Endothelial cell of umbilical vein (primary cell): ENCODE data around the gene PRMT1.

ENCODE experiments used
- EZH2 ChIP-seq: IDR thresholded peaks from 2 replicates; pipeline ENCODE4 v1.6.1; 2012; ENCODE audit warnings: borderline replicate concordance, low read depth, mild to moderate bottlenecking, moderate library complexity, low read length, inconsistent platforms; ENCODE audit not compliant: severe bottlenecking
- JUN ChIP-seq: IDR thresholded peaks from 2 replicates; pipeline ENCODE4 v1.6.1; 2011; ENCODE audit warnings: borderline replicate concordance, low read depth; ENCODE audit not compliant: insufficient read length, insufficient read depth
- MYC ChIP-seq: IDR thresholded peaks from one replicate; pipeline ENCODE4 v1.6.1; 2011; ENCODE audit warnings: mild to moderate bottlenecking, low read depth, low read length
- POLR2A ChIP-seq: IDR thresholded peaks from 2 replicates; pipeline ENCODE4 v1.6.1; 2012; ENCODE audit warnings: low read depth, mild to moderate bottlenecking, control low read depth, low read length
- POLR2AphosphoS5 ChIP-seq: IDR thresholded peaks from 2 replicates; pipeline ENCODE4 v1.6.1; 2012; ENCODE audit warnings: low read depth, mild to moderate bottlenecking, control low read depth, low read length, moderate library complexity; ENCODE audit not compliant: insufficient read depth
- TF ChIP-seq, protein P1 (sequence below), 2 donors: IDR thresholded peaks; 1 replicate in 1 of 2; 2 replicates in 1 of 2; pipeline ENCODE4 v1.5.1; 2011; ENCODE audit warnings: low read length in 2 of 2, mild to moderate bottlenecking in 2 of 2, moderate library complexity in 2 of 2, control low read depth in 1 of 2, inconsistent platforms in 1 of 2, low read depth in 1 of 2; ENCODE audit not compliant: insufficient read depth in 1 of 2; ENCODE audit errors: extremely low read depth in 1 of 2
- TF ChIP-seq, protein P2 (sequence below): IDR thresholded peaks from 2 replicates; pipeline ENCODE4 v1.6.1; 2011; ENCODE audit not compliant: insufficient read depth, insufficient read length

DNA sequence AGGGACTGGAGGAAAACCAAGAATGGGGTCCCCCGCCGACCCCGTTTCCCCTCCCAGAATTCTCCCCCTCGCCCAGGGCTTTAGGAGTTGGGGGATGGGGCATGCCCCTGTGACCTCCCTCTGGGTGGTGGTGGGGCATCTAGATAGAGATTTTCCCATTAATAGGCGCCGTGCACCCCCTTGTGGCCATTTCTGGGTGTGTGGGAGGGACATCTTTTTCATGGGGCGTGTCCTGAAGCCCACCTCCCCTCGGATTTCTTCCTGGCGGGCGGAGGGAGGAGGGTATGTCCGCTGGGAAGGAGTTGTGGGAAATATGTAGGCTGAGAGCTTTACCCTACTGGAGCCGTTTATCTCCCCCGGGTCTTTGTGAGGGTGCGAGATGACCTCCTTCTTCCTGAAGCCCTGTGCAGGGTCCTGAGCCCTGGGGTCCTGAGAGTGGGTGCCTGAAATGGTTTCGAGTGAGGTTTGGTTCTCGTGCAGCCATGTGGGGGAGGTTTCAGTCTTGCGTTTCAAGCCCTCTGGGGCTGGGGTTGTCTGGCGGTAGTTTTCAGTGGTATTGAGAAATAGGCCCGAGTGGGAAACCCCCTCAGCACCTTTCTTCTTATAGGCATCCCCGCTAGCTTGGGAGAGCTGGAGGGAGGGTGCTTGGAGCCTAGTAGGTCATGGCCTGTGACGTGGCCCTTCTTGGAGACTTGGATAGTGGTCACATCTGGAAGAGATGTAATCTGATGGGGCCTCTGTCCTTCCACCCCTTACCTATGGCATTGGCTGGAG, 1.0 kb downstream of the PRMT1 start:
- TF ChIP-seq, protein P1, sequence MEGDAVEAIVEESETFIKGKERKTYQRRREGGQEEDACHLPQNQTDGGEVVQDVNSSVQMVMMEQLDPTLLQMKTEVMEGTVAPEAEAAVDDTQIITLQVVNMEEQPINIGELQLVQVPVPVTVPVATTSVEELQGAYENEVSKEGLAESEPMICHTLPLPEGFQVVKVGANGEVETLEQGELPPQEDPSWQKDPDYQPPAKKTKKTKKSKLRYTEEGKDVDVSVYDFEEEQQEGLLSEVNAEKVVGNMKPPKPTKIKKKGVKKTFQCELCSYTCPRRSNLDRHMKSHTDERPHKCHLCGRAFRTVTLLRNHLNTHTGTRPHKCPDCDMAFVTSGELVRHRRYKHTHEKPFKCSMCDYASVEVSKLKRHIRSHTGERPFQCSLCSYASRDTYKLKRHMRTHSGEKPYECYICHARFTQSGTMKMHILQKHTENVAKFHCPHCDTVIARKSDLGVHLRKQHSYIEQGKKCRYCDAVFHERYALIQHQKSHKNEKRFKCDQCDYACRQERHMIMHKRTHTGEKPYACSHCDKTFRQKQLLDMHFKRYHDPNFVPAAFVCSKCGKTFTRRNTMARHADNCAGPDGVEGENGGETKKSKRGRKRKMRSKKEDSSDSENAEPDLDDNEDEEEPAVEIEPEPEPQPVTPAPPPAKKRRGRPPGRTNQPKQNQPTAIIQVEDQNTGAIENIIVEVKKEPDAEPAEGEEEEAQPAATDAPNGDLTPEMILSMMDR (IDR thresholded peaks at IDR 0.05; ENCODE audit: extremely low read depth in 1 of 2, insufficient read depth in 1 of 2, low read depth in 1 of 2, low read length in 2 of 2) = peak; percentile 57 to 73
- TF ChIP-seq EZH2 (no peak), POLR2A (no peak), MYC (no peak), POLR2AphosphoS5 (no peak), JUN (no peak)
- TF ChIP-seq, protein P2, sequence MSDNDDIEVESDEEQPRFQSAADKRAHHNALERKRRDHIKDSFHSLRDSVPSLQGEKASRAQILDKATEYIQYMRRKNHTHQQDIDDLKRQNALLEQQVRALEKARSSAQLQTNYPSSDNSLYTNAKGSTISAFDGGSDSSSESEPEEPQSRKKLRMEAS = no peak
